GM15510 (cell line): Measurements from ENCODE around the gene FRAS1.

ENCODE experiments used
- POLR2A ChIP-seq: IDR thresholded peaks from 3 replicates; pipeline ENCODE4 v1.6.1; 2011; ENCODE audit warnings: borderline replicate concordance; ENCODE audit not compliant: insufficient read length; ENCODE audit errors: extremely low read depth

FRAS1 gene

GRCh38 chr4:78592088-78592783 lies 535.1 kb downstream of the FRAS1 start:
- TF ChIP-seq POLR2A: no peak
